GM23338 (cell line): Measurements from ENCODE around the gene SMYD3.

Source experiments
- CTCF ChIP-seq, 2 experiments: fragments of 200-600 bp in 1 of 2; sonication (generic) in 1 of 2; conservative IDR thresholded peaks; 2 replicates each; pipeline versions ENCODE4 v1.5.1 to v1.6.1; 2016 to 2017; ENCODE audit warnings: antibody characterized with exemption in 2 of 2, low read depth in 2 of 2, mild to moderate bottlenecking in 2 of 2, moderate library complexity in 1 of 2
- ETS1 ChIP-seq: IDR thresholded peaks from 2 replicates; pipeline ENCODE4 v1.6.1; 2016; ENCODE audit warnings: antibody characterized with exemption
- EZH2 ChIP-seq: fragments of 200-600 bp; sonication (generic); IDR thresholded peaks from one replicate; pipeline ENCODE4 v1.8.0; 2017; ENCODE audit warnings: antibody characterized with exemption, mild to moderate bottlenecking, low read depth; ENCODE audit not compliant: unreplicated experiment
- EZH2phosphoT487 ChIP-seq: fragments of 200-600 bp; sonication (generic); IDR thresholded peaks from one replicate; pipeline ENCODE4 v1.8.1; 2018; ENCODE audit warnings: antibody characterized with exemption; ENCODE audit not compliant: unreplicated experiment
- JUNB ChIP-seq: IDR thresholded peaks from one replicate; pipeline ENCODE4 v1.6.1; 2016; ENCODE audit warnings: antibody characterized with exemption; ENCODE audit not compliant: unreplicated experiment
- POLR2AphosphoS5 ChIP-seq: IDR thresholded peaks from 2 replicates; pipeline ENCODE4 v1.6.1; 2016; ENCODE audit warnings: antibody characterized with exemption, low read depth
- TF ChIP-seq, protein P1 (sequence below): IDR thresholded peaks from one replicate; pipeline ENCODE4 v1.6.1; 2018; ENCODE audit warnings: antibody characterized with exemption; ENCODE audit not compliant: unreplicated experiment

- no peak for TF ChIP-seq CTCF (conservative IDR thresholded peaks at IDR 0.05; ENCODE audit: low read depth in 2 of 2)
- no peak for TF ChIP-seq POLR2AphosphoS5
- TF ChIP-seq EZH2phosphoT487: no peak
- TF ChIP-seq, protein P1, sequence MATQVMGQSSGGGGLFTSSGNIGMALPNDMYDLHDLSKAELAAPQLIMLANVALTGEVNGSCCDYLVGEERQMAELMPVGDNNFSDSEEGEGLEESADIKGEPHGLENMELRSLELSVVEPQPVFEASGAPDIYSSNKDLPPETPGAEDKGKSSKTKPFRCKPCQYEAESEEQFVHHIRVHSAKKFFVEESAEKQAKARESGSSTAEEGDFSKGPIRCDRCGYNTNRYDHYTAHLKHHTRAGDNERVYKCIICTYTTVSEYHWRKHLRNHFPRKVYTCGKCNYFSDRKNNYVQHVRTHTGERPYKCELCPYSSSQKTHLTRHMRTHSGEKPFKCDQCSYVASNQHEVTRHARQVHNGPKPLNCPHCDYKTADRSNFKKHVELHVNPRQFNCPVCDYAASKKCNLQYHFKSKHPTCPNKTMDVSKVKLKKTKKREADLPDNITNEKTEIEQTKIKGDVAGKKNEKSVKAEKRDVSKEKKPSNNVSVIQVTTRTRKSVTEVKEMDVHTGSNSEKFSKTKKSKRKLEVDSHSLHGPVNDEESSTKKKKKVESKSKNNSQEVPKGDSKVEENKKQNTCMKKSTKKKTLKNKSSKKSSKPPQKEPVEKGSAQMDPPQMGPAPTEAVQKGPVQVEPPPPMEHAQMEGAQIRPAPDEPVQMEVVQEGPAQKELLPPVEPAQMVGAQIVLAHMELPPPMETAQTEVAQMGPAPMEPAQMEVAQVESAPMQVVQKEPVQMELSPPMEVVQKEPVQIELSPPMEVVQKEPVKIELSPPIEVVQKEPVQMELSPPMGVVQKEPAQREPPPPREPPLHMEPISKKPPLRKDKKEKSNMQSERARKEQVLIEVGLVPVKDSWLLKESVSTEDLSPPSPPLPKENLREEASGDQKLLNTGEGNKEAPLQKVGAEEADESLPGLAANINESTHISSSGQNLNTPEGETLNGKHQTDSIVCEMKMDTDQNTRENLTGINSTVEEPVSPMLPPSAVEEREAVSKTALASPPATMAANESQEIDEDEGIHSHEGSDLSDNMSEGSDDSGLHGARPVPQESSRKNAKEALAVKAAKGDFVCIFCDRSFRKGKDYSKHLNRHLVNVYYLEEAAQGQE: no peak
- TF ChIP-seq JUNB: no peak
- no peak for TF ChIP-seq EZH2
- no peak for TF ChIP-seq ETS1
These were observed 425.0 kb downstream of the SMYD3 start for GRCh38 chr1:246081856-246082668.
